H1 (cell line): ENCODE results near the gene TCAIM. TPM values are rescaled to one million over a fixed set of nuclear protein-coding genes. Genes with fewer than 3 reads are reported as not detected.

Experiments
- CTCF ChIA-PET: fragments of 300-600 bp; sonication (Branson Sonifier 250); formaldehyde crosslinking; loops from one replicate; lab custom pipeline; 2021; ENCODE audit not compliant: partially characterized antibody; lab: Charles Lee
- POLR2A ChIA-PET: fragments of 300-600 bp; sonication (Branson Sonifier 250); formaldehyde crosslinking; loops from one replicate; lab custom pipeline; 2021; ENCODE audit warnings: inconsistent platforms; ENCODE audit not compliant: partially characterized antibody; lab: Charles Lee
- DNase-seq, 2 experiments: peaks; one replicate each; pipeline versions ENCODE4 v3.0.0 to v3.0.0-alpha.2; 2010 to 2022; ENCODE audit warnings: low spot score in 2 of 2, low read depth in 1 of 2, mixed read lengths in 1 of 2
- FAIRE-seq: peaks from 2 replicates; lab custom pipeline; 2011; peaks lifted over from hg19 to GRCh38; lab: Jason Lieb, UNC
- H2AFZ ChIP-seq: 2 replicates; pipeline ENCODE4 v1.8.1; 2012; ENCODE audit warnings: low read length, inconsistent platforms
- H2AK5ac ChIP-seq: 2 replicates; pipeline ENCODE4 v1.6.1; 2013; ENCODE audit warnings: low read depth, low read length
- H2BK120ac ChIP-seq: replicated peaks from 2 replicates; pipeline ENCODE3; 2013; ENCODE audit warnings: low read depth, low read length, inconsistent platforms
- H2BK12ac ChIP-seq: 2 replicates; pipeline ENCODE4 v1.6.1; 2013; ENCODE audit warnings: low read depth, low read length
- H2BK15ac ChIP-seq: 2 replicates; pipeline ENCODE4 v1.6.1; 2013; ENCODE audit warnings: low read length
- H2BK20ac ChIP-seq: 2 replicates; pipeline ENCODE4 v1.6.1; 2013; ENCODE audit warnings: low read length
- H2BK5ac ChIP-seq: 2 replicates; pipeline ENCODE4 v1.6.1; 2013; ENCODE audit warnings: low read depth, low read length
- H3K14ac ChIP-seq: 2 replicates; pipeline ENCODE4 v1.6.1; 2013; ENCODE audit warnings: inconsistent platforms; ENCODE audit not compliant: insufficient read length
- H3K18ac ChIP-seq: 2 replicates; pipeline ENCODE4 v1.6.1; 2013; ENCODE audit warnings: low read length; ENCODE audit errors: extremely low read depth
- H3K23ac ChIP-seq: 2 replicates; pipeline ENCODE4 v1.6.1; 2013; ENCODE audit warnings: inconsistent platforms; ENCODE audit not compliant: insufficient read length
- H3K23me2 ChIP-seq: 2 replicates; pipeline ENCODE4 v1.6.1; 2013; ENCODE audit warnings: low read depth, low read length
- H3K27ac ChIP-seq: 2 replicates; pipeline ENCODE4 v1.6.1; 2011; ENCODE audit warnings: low read depth, low read length, inconsistent platforms
- H3K27me3 ChIP-seq, 4 experiments: replicated peaks in 1 of 4; 1 replicate in 1 of 4; 2 replicates in 3 of 4; pipeline versions ENCODE4 v1.6.1 to v1.8.1; 2011 to 2013; ENCODE audit warnings: low read length in 3 of 4, mild to moderate bottlenecking in 3 of 4, inconsistent platforms in 2 of 4, mixed read lengths in 2 of 4, moderate library complexity in 1 of 4; ENCODE audit not compliant: control insufficient read depth in 3 of 4, insufficient read depth in 3 of 4; ENCODE audit errors: extremely low read depth in 1 of 4
- H3K36me3 ChIP-seq, 4 experiments: 2 replicates each; pipeline versions ENCODE4 v1.6.1 to v1.8.1; 2011 to 2013; ENCODE audit warnings: mild to moderate bottlenecking in 4 of 4, low read length in 3 of 4, moderate library complexity in 2 of 4, control low read depth in 1 of 4, inconsistent platforms in 1 of 4; ENCODE audit not compliant: insufficient read depth in 4 of 4, control insufficient read depth in 2 of 4
- H3K4ac ChIP-seq: replicated peaks from 2 replicates; pipeline ENCODE3; 2013; ENCODE audit warnings: low read length, low read depth, mixed read lengths, inconsistent platforms; ENCODE audit not compliant: insufficient read length
- H3K4me1 ChIP-seq, 4 experiments: replicated peaks in 1 of 4; 1 replicate in 1 of 4; 2 replicates in 3 of 4; pipeline versions ENCODE4 v1.6.1 to v1.8.1; 2011 to 2013; ENCODE audit warnings: low read length in 3 of 4, inconsistent platforms in 2 of 4, mixed read lengths in 1 of 4; ENCODE audit not compliant: insufficient read depth in 4 of 4, control insufficient read depth in 3 of 4
- H3K4me2 ChIP-seq, 2 experiments: 2 replicates each; pipeline versions ENCODE4 v1.6.1 to v1.8.1; 2011 to 2013; ENCODE audit warnings: low read depth in 2 of 2, low read length in 2 of 2, control low read depth in 1 of 2, inconsistent platforms in 1 of 2, mild to moderate bottlenecking in 1 of 2; ENCODE audit not compliant: insufficient read depth in 1 of 2
- H3K4me3 ChIP-seq, 4 experiments: fragments of 200-600, 300-600 bp in 1 of 4; sonication (generic), shearing (Covaris generic), sonication (Bioruptor Twin) in 1 of 4; 2 replicates each; pipeline versions ENCODE4 v1.5.1 to v1.8.1; 2011 to 2016; ENCODE audit warnings: low read length in 4 of 4, low read depth in 3 of 4, control low read depth in 2 of 4, inconsistent platforms in 2 of 4, mild to moderate bottlenecking in 2 of 4, mixed read lengths in 1 of 4, moderate library complexity in 1 of 4; ENCODE audit not compliant: insufficient read depth in 2 of 4; ENCODE audit errors: extremely low read depth in 1 of 4
- H3K56ac ChIP-seq: replicated peaks from 2 replicates; pipeline ENCODE3; 2013; ENCODE audit warnings: low read depth, mild to moderate bottlenecking, mixed read lengths, low read length, inconsistent platforms; ENCODE audit not compliant: insufficient read length
- H3K79me1 ChIP-seq: 2 replicates; pipeline ENCODE4 v1.6.1; 2013; ENCODE audit warnings: low read depth, low read length, control low read depth
- H3K79me2 ChIP-seq, 2 experiments: 2 replicates each; pipeline versions ENCODE4 v1.6.1 to v1.8.1; 2012 to 2013; ENCODE audit warnings: low read length in 2 of 2, mild to moderate bottlenecking in 2 of 2, inconsistent platforms in 1 of 2; ENCODE audit not compliant: insufficient read depth in 2 of 2, control insufficient read depth in 1 of 2
- H3K9ac ChIP-seq, 4 experiments: replicated peaks in 1 of 4; 1 replicate in 1 of 4; 2 replicates in 3 of 4; pipeline versions ENCODE4 v1.6.1 to v1.8.1; 2011 to 2013; ENCODE audit warnings: low read depth in 3 of 4, low read length in 3 of 4, control low read depth in 2 of 4, mild to moderate bottlenecking in 2 of 4, moderate library complexity in 2 of 4, inconsistent platforms in 1 of 4; ENCODE audit errors: extremely low read depth in 1 of 4
- H3K9me3 ChIP-seq, 2 experiments: 2 replicates each; pipeline versions ENCODE4 v1.6.1 to v1.8.1; 2012 to 2013; ENCODE audit warnings: mild to moderate bottlenecking in 2 of 2, moderate library complexity in 2 of 2, control low read depth in 1 of 2, inconsistent platforms in 1 of 2, low read depth in 1 of 2, low read length in 1 of 2, mixed read lengths in 1 of 2; ENCODE audit not compliant: insufficient read depth in 2 of 2
- H4K20me1 ChIP-seq, 2 experiments: replicated peaks in 1 of 2; 2 replicates each; pipeline versions ENCODE3 to v1.8.1; 2011 to 2013; ENCODE audit warnings: inconsistent platforms in 2 of 2, low read length in 2 of 2, mild to moderate bottlenecking in 1 of 2; ENCODE audit not compliant: insufficient read depth in 2 of 2, control insufficient read depth in 1 of 2
- H4K5ac ChIP-seq: 2 replicates; pipeline ENCODE4 v1.6.1; 2013; ENCODE audit warnings: low read length, low read depth, mixed read lengths, inconsistent platforms; ENCODE audit not compliant: insufficient read length
- H4K8ac ChIP-seq: 2 replicates; pipeline ENCODE4 v1.8.0; 2013; ENCODE audit warnings: mild to moderate bottlenecking, moderate library complexity, low read length, inconsistent platforms; ENCODE audit not compliant: insufficient read depth; ENCODE audit errors: extremely low read depth
- H4K91ac ChIP-seq: replicated peaks from 2 replicates; pipeline ENCODE3; 2013; ENCODE audit warnings: low read length, mixed read lengths, inconsistent platforms; ENCODE audit not compliant: insufficient read length
- BACH1 ChIP-seq: IDR thresholded peaks from 2 replicates; pipeline ENCODE4 v1.6.1; 2012; ENCODE audit warnings: low read length, improper control_type of control experiment
- BRCA1 ChIP-seq: IDR thresholded peaks from 2 replicates; pipeline ENCODE4 v1.6.1; 2012; ENCODE audit warnings: low read depth, low read length, improper control_type of control experiment
- CBX8 ChIP-seq: fragments of 300-800, 300-1000 bp; sonication (generic); IDR thresholded peaks from 2 replicates; pipeline ENCODE4 v1.7.1; 2016; ENCODE audit warnings: low read depth, low read length, borderline replicate concordance
- CHD2 ChIP-seq: IDR thresholded peaks from 2 replicates; pipeline ENCODE4 v1.6.1; 2012; ENCODE audit warnings: low read length, improper control_type of control experiment
- GTF2F1 ChIP-seq: IDR thresholded peaks from 2 replicates; pipeline ENCODE4 v1.6.1; 2012; ENCODE audit warnings: low read depth, low read length, improper control_type of control experiment, borderline replicate concordance
- NRF1 ChIP-seq: IDR thresholded peaks from 2 replicates; pipeline ENCODE4 v1.6.1; 2011; ENCODE audit warnings: mild to moderate bottlenecking, low read depth, low read length, improper control_type of control experiment
- RFX5 ChIP-seq: IDR thresholded peaks from 2 replicates; pipeline ENCODE4 v1.6.1; 2011; ENCODE audit warnings: low read depth, low read length, improper control_type of control experiment, borderline replicate concordance
- SIX5 ChIP-seq: IDR thresholded peaks from 2 replicates; pipeline ENCODE4 v1.6.1; 2011; ENCODE audit warnings: mild to moderate bottlenecking, low read depth, low read length
- SP1 ChIP-seq: IDR thresholded peaks from 2 replicates; pipeline ENCODE4 v1.6.1; 2011; ENCODE audit warnings: low read depth, low read length
- TBP ChIP-seq: IDR thresholded peaks from 2 replicates; pipeline ENCODE4 v1.6.1; 2011; ENCODE audit warnings: low read depth, low read length, improper control_type of control experiment
- ZNF274 ChIP-seq: IDR thresholded peaks from 2 replicates; pipeline ENCODE4 v1.7.0; 2012; ENCODE audit warnings: low read length, borderline replicate concordance; ENCODE audit errors: extremely low read depth
- WGBS, 2 experiments: shearing (Covaris generic) in 1 of 2; methylation state at CpG; one replicate each; pipeline versions ENCODE4 v1.1.6 to v1.1.7; 2013 to 2015; ENCODE audit warnings: low lambda C conversion rate in 2 of 2, mixed read lengths in 2 of 2, inconsistent platforms in 1 of 2, low coverage in 1 of 2, missing lambda C conversion rate in 1 of 2; ENCODE audit not compliant: insufficient replicate concordance in 2 of 2, insufficient coverage in 1 of 2, insufficient read length in 1 of 2; ENCODE audit errors: extremely low coverage in 1 of 2, missing lambda C conversion rate in 1 of 2; 5-methylcytosine and 5-hydroxymethylcytosine counted together
- polyA plus RNA-seq, 7 experiments: library from polyadenylated mRNA; depleted of rRNA in 3 of 7; stranded (reverse) in 5 of 7; unstranded in 2 of 7; fragments of >200 nt in 5 of 7; fragments of 200-250 nt in 2 of 7; gene quantifications; 1 replicate in 5 of 7; 2 replicates in 1 of 7; 4 replicates in 1 of 7; pipeline versions ENCODE4 v1.2.1 to v1.2.3, GENCODE V29; 2011 to 2013; ENCODE audit warnings: missing spikeins in 2 of 7, mixed read lengths in 2 of 7
- total RNA-seq: library from RNA; stranded (reverse); fragmentation: NEBNext Ultra II Directional; extraction: Animal tissue kit (Norgen Biotek cat#: 25700); gene quantifications from 2 replicates; pipeline ENCODE4 v1.2.1, GENCODE V29; 2021

TCAIM gene
- total and polyA plus RNA-seq, 2 of the 8 experiments (the other 6 are each of a cell fraction or from before 2014, with no cell fraction given), result 6.9 to 22.1 TPM

GRCh38 chr3:44430466-44430865 is 91.9 kb downstream of the TCAIM start:
- H3K18ac ChIP-seq, result no peak overlapping the region
- H4K8ac ChIP-seq, result no peak overlapping the region
- H2AK5ac ChIP-seq, result no peak overlapping the region
- H3K23ac ChIP-seq, result no peak overlapping the region
- no peaks in the 10 kb centered on the region for H3K4me1 ChIP-seq
- H3K4me3 ChIP-seq, result no peak overlapping the region
- H4K91ac ChIP-seq, result no peak overlapping the region
- DNase-seq, result no peak
- no peak overlapping the region for H2BK15ac ChIP-seq
- no peak overlapping the region for H3K27ac ChIP-seq
- no peaks in the 10 kb centered on the region for H3K79me1 ChIP-seq
- no peak overlapping the region for H3K14ac ChIP-seq
- H3K56ac ChIP-seq, result no peak overlapping the region
- TF ChIP-seq BRCA1 (no peak), BACH1 (no peak), TBP (no peak), SP1 (no peak), CBX8 (no peak), NRF1 (no peak), GTF2F1 (no peak), RFX5 (no peak), SIX5 (no peak), CHD2 (no peak), ZNF274 (no peak)
- TF ChIP-seq, all 59 proteins: peak for 0
- no peak for FAIRE-seq
- Histone ChIP-seq H3K4ac (no peak overlapping the region), H3K9ac (no peak overlapping the region), H3K23me2 (no peaks in the 10 kb centered on the region), H2AFZ (no peak overlapping the region), H3K27me3 (no peaks in the 10 kb centered on the region), H3K4me2 (no peak overlapping the region), H3K9me3 (no peaks in the 10 kb centered on the region), H2BK20ac (no peak overlapping the region), H4K5ac (no peak overlapping the region), H3K36me3 (no peaks in the 10 kb centered on the region), H2BK5ac (no peak overlapping the region), H4K20me1 (no peaks in the 10 kb centered on the region), H3K79me2 (no peaks in the 10 kb centered on the region), H2BK120ac (no peak overlapping the region), H2BK12ac (no peak overlapping the region)
- CTCF ChIA-PET, result interaction anchor here (0.9 to 2.2 kb wide), 2 partner anchors 10 to 12 kb away, joined by 4 to 6 read pairs; no protein-coding TSS in a partner anchor
- 74% methylated on average over 4 of the region's 4 CpGs; no CpG with 5 or more reads in 1 of the 2 experiments for WGBS, 2 experiments
- POLR2A ChIA-PET, result interaction anchor here (0.9 kb wide), 1 partner anchor 16 kb away, joined by 3 read pairs; no protein-coding TSS in a partner anchor
